CD8-positive, alpha-beta memory T cell (primary cell): ENCODE data around the gene LIF. TPM values are rescaled to one million over a fixed set of nuclear protein-coding genes. Genes with fewer than 3 reads are reported as not detected.

ENCODE experiments used
- CTCF ChIA-PET: fragments of 350-600 bp; sonication (Branson Sonifier 250); formaldehyde crosslinking; loops from one replicate; lab custom pipeline; 2021; ENCODE audit warnings: antibody characterized with exemption; lab: Charles Lee
- POLR2A ChIA-PET: fragments of 350-600 bp; sonication (Branson Sonifier 250); formaldehyde crosslinking; loops from one replicate; lab custom pipeline; 2021; ENCODE audit warnings: antibody characterized with exemption; lab: Charles Lee
- DNase-seq, 5 donors: peaks; one replicate each; pipeline versions ENCODE4 v3.0.0 to v3.0.0-alpha.2; 2020 to 2022; ENCODE audit warnings: mixed read lengths in 1 of 5
- H3K27ac ChIP-seq: one replicate; pipeline ENCODE4 v1.7.0; 2013; ENCODE audit warnings: low read depth, mild to moderate bottlenecking, low read length, moderate library complexity
- H3K27me3 ChIP-seq: 2 replicates; pipeline ENCODE4 v1.7.0; 2013; ENCODE audit warnings: low read length, mild to moderate bottlenecking; ENCODE audit not compliant: insufficient read depth, poor library complexity, severe bottlenecking
- H3K36me3 ChIP-seq: 2 replicates; pipeline ENCODE4 v1.7.0; 2013; ENCODE audit warnings: mild to moderate bottlenecking, low read length, moderate library complexity; ENCODE audit not compliant: insufficient read depth
- H3K4me1 ChIP-seq: 2 replicates; pipeline ENCODE4 v1.7.0; 2013; ENCODE audit warnings: mild to moderate bottlenecking, low read length, moderate library complexity; ENCODE audit not compliant: insufficient read depth
- H3K4me3 ChIP-seq: 2 replicates; pipeline ENCODE4 v1.7.0; 2013; ENCODE audit warnings: mild to moderate bottlenecking, low read length
- H3K9me3 ChIP-seq: 2 replicates; pipeline ENCODE4 v1.7.0; 2013; ENCODE audit warnings: mild to moderate bottlenecking, low read length
- H3K27ac Mint-ChIP-seq, 8 donors: one replicate each; pipeline ENCODE4 v1.8.0; 2020 to 2021; ENCODE audit warnings: mixed read lengths in 8 of 8, mild to moderate bottlenecking in 6 of 8, inconsistent platforms in 3 of 8, moderate library complexity in 3 of 8
- H3K27me3 Mint-ChIP-seq, 2 donors: one replicate each; pipeline ENCODE4 v1.8.0; 2020 to 2021; ENCODE audit warnings: mixed read lengths in 2 of 2, mild to moderate bottlenecking in 1 of 2, moderate library complexity in 1 of 2
- H3K36me3 Mint-ChIP-seq, 3 donors: one replicate each; pipeline ENCODE4 v1.8.0; 2020 to 2021; ENCODE audit warnings: mixed read lengths in 3 of 3, inconsistent platforms in 1 of 3, mild to moderate bottlenecking in 1 of 3
- H3K4me1 Mint-ChIP-seq, 3 donors: one replicate each; pipeline ENCODE4 v1.8.0; 2020 to 2021; ENCODE audit warnings: mixed read lengths in 3 of 3, inconsistent platforms in 1 of 3, mild to moderate bottlenecking in 1 of 3
- H3K4me3 Mint-ChIP-seq, 7 donors: one replicate each; pipeline ENCODE4 v1.8.0; 2020 to 2021; ENCODE audit warnings: mixed read lengths in 7 of 7, mild to moderate bottlenecking in 6 of 7, moderate library complexity in 4 of 7, inconsistent platforms in 2 of 7
- H3K9me3 Mint-ChIP-seq, 5 donors: one replicate each; pipeline ENCODE4 v1.8.0; 2020 to 2022; ENCODE audit warnings: mixed read lengths in 5 of 5, mild to moderate bottlenecking in 3 of 5, moderate library complexity in 2 of 5, inconsistent platforms in 1 of 5
- polyA plus RNA-seq: library from polyadenylated mRNA; unstranded; fragments of 300-500 nt; fragmentation: Illumina TruSeq; gene quantifications from one replicate; pipeline ENCODE4 v1.2.3, GENCODE V29; 2021
- total RNA-seq, 2 experiments: library from RNA; stranded (reverse); gene quantifications; one replicate each; pipeline ENCODE4 v1.2.3, GENCODE V29; 2021

LIF gene
- total and polyA plus RNA-seq, 3 experiments from 2014 or later: 87.5 to 88.6 TPM; not detected in 1

GRCh38 chr22:30276039-30276438 is 29.5 kb upstream of the LIF start:
- Mint-ChIP-seq H3K4me3 (peak overlapping the region in 5 of 7 donors; percentile 26 to 51 (median 41)), H3K4me1 (peaks cover 14 to 24% (median 16%) of the 10 kb centered on the region in 3 donors), H3K36me3 (no peaks in the 10 kb centered on the region), H3K27ac (peak overlapping the region in 3 of 8 donors; percentile 17 to 76 (median 30)), H3K27me3 (peaks cover 4 to 31% of the 10 kb centered on the region in 2 donors), H3K9me3 (no peaks in the 10 kb centered on the region)
- H3K36me3 ChIP-seq: no peaks in the 10 kb centered on the region
- POLR2A ChIA-PET: no interaction called here
- H3K4me1 ChIP-seq: peaks cover 20% of the 10 kb centered on the region
- DNase-seq: no peak
- no peaks in the 10 kb centered on the region for H3K27me3 ChIP-seq
- no peak overlapping the region for H3K27ac ChIP-seq
- H3K9me3 ChIP-seq: no peaks in the 10 kb centered on the region
- CTCF ChIA-PET: interaction anchor here (1.1 to 1.4 kb wide), 2 partner anchors 12 to 111 kb away, joined by 4 to 5 read pairs; partner anchors contain the start of gene RNF215
- H3K4me3 ChIP-seq: peak overlapping the region; percentile 4

DNA sequence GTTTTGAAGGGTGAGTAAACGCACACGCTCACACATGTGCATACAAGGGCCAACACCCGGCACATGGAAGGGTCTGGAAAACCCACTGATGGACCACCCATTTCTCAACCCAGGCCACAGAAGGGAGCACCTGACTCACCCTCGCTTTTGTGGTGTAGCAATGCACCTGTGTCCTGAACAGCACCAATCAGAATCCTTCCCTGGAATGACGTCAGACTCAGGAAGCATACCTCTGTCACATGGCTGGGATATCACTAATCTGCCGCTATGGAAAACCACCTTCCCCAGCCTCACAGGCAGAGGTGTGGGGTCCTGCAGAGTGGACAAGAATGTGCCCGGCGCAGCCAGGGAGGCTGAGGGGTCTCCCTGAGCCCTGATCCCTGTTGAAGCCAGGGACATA is 29.1 kb upstream of the LIF start:
- CTCF ChIA-PET: interaction anchor here (1.1 to 1.4 kb wide), 2 partner anchors 12 to 112 kb away, joined by 4 to 5 read pairs; partner anchors contain the start of gene RNF215
- Histone ChIP-seq H3K27ac (no peak overlapping the region), H3K9me3 (no peaks in the 10 kb centered on the region), H3K4me3 (peak overlapping the region; percentile 4), H3K36me3 (no peaks in the 10 kb centered on the region), H3K27me3 (no peaks in the 10 kb centered on the region), H3K4me1 (peaks cover 20% of the 10 kb centered on the region)
- H3K4me1 Mint-ChIP-seq: peaks cover 14 to 24% (median 16%) of the 10 kb centered on the region in 3 donors
- H3K4me3 Mint-ChIP-seq: peak overlapping the region in 4 of 7 donors; percentile 26 to 41 (median 34)
- H3K27ac Mint-ChIP-seq: peak overlapping the region in 3 of 8 donors; percentile 17 to 76 (median 30)
- H3K9me3 Mint-ChIP-seq: no peaks in the 10 kb centered on the region
- peaks cover 0 to 1% (median under 1%) of the 10 kb centered on the region in 3 donors for H3K36me3 Mint-ChIP-seq
- POLR2A ChIA-PET: no interaction called here
- peaks cover 4 to 31% of the 10 kb centered on the region in 2 donors for H3K27me3 Mint-ChIP-seq
- DNase-seq: no peak

- Histone ChIP-seq H3K27me3 (no peaks in the 10 kb centered on the region), H3K4me3 (no peak overlapping the region), H3K36me3 (no peaks in the 10 kb centered on the region), H3K9me3 (no peaks in the 10 kb centered on the region), H3K4me1 (peaks cover 20% of the 10 kb centered on the region), H3K27ac (no peak overlapping the region)
- Mint-ChIP-seq H3K36me3 (peaks cover 0 to 5% (median 2%) of the 10 kb centered on the region in 3 donors), H3K9me3 (no peaks in the 10 kb centered on the region), H3K27ac (peak overlapping the region in 1 of 8 donors; percentile 68), H3K4me1 (peaks cover 14 to 24% (median 16%) of the 10 kb centered on the region in 3 donors), H3K27me3 (peaks cover 4 to 27% of the 10 kb centered on the region in 2 donors), H3K4me3 (no peak overlapping the region)
- no peak for DNase-seq
- CTCF ChIA-PET: no interaction called here
- POLR2A ChIA-PET: no interaction called here
Measured at GRCh38 chr22:30274437-30274812, 27.9 kb upstream of the LIF start.

DNA sequence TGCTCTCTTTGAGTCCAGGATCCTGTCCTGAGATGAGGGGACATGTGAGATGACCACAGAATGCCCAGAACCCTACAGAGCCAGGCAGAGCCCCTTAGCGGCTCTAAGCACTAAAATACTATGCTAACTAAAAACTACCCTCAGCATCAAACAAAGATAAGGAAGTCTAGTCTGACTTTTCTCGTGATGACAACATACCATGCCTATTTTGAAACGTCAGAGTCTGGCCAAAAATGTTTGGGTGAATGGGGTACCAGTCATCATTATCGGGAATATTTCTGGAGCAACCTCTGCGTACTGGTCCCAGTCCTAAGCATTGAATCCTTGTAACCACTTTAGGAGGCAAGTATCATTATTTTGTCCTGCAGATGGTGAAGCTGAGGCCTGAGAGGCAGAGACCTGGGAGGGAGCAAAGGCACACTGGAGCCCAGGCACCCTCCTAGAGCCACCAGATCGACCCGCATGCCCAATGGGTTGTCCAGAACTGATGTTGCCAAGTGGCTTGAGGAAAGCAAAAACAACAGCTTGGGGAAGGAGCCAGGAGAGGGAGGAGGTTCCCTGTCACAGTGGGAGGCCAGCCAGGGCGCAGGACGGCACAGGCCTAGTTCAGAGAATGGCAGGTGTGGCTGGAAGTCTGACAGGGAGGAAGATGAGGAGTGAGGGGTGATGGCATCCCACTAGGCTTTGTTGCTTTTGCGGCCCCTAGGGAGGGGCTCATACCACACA is 27.3 kb upstream of the LIF start:
- Histone ChIP-seq H3K27me3 (no peaks in the 10 kb centered on the region), H3K36me3 (no peaks in the 10 kb centered on the region), H3K9me3 (no peaks in the 10 kb centered on the region), H3K4me1 (peaks cover 20% of the 10 kb centered on the region), H3K4me3 (no peak overlapping the region), H3K27ac (no peak overlapping the region)
- Mint-ChIP-seq H3K36me3 (peaks cover 0 to 6% (median 2%) of the 10 kb centered on the region in 3 donors), H3K9me3 (no peaks in the 10 kb centered on the region), H3K4me1 (peaks cover 14 to 24% (median 16%) of the 10 kb centered on the region in 3 donors), H3K27ac (peak overlapping the region in 4 of 8 donors; percentile 33 to 90 (median 74)), H3K27me3 (peaks cover 3 to 22% of the 10 kb centered on the region in 2 donors), H3K4me3 (no peak overlapping the region)
- POLR2A ChIA-PET: no interaction called here
- DNase-seq: no peak
- CTCF ChIA-PET: no interaction called here

DNA sequence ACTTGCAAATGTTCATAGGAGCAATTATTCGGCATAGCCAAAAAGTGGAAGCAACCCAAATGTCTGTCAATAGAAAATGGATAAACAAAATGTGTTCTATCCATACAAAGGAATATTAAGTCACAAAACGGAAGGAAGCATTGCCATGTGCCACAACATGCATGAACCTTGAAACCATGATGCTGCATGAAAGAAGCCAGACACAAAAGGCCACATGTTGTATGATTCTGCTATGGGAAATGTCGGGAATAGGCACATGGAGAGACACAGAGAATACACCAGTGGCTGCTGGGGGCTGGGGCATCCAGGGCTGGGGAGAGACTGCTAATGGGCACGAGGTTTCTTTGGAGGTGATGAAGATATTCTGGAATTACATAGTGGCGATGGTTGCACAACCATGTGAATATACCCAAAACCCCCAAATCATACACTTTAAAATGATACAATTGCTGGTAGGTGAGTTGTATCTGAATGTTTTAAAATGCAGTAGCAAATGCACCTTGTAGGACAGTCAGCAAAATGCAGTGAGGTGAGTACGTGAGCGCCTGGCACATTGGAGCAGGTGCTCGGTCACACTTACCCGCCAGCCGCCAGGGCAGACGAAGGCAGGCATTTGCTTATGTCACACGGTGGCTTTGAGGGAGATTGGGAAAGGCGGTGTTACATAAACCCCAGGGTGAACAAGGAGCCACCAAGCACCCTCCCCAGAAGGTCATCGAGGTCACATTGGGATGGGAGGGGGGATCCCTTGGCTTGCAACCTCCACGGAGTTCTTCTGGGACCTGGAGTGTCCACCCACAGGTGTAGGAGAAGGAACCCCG is 26.4 kb upstream of the LIF start:
- no peaks in the 10 kb centered on the region for H3K9me3 ChIP-seq
- no peak for DNase-seq
- no peaks in the 10 kb centered on the region for H3K36me3 ChIP-seq
- Mint-ChIP-seq H3K9me3 (no peaks in the 10 kb centered on the region), H3K27ac (peak overlapping the region in 5 of 8 donors; percentile 16 to 80 (median 29)), H3K4me3 (no peak overlapping the region), H3K4me1 (peaks cover 14 to 30% (median 19%) of the 10 kb centered on the region in 3 donors), H3K27me3 (peaks cover 2 to 16% of the 10 kb centered on the region in 2 donors), H3K36me3 (peaks cover 0 to 7% (median 2%) of the 10 kb centered on the region in 3 donors)
- no peaks in the 10 kb centered on the region for H3K27me3 ChIP-seq
- ChIA-PET POLR2A (no interaction called here), CTCF (interaction anchor here (0.7 kb wide), 1 partner anchor 15 kb away, joined by 3 read pairs; no protein-coding TSS in a partner anchor)
- peaks cover 24% of the 10 kb centered on the region for H3K4me1 ChIP-seq
- no peak overlapping the region for H3K4me3 ChIP-seq
- no peak overlapping the region for H3K27ac ChIP-seq

GRCh38 chr22:30270832-30271231 is 24.3 kb upstream of the LIF start:
- ChIA-PET POLR2A (no interaction called here), CTCF (interaction anchor here (1.3 kb wide), 1 partner anchor 17 kb away, joined by 3 read pairs; no protein-coding TSS in a partner anchor)
- H3K4me3 ChIP-seq: no peak overlapping the region
- no peaks in the 10 kb centered on the region for H3K27me3 ChIP-seq
- DNase-seq: no peak
- Mint-ChIP-seq H3K27me3 (peaks cover 2 to 3% of the 10 kb centered on the region in 2 donors), H3K27ac (peak overlapping the region in 4 of 8 donors; percentile 44 to 75 (median 64)), H3K9me3 (no peaks in the 10 kb centered on the region), H3K4me1 (peaks cover 23 to 43% (median 27%) of the 10 kb centered on the region in 3 donors), H3K36me3 (peaks cover 0 to 11% (median 2%) of the 10 kb centered on the region in 3 donors), H3K4me3 (no peak overlapping the region)
- H3K9me3 ChIP-seq: no peaks in the 10 kb centered on the region
- H3K4me1 ChIP-seq: peaks cover 24% of the 10 kb centered on the region
- no peak overlapping the region for H3K27ac ChIP-seq
- no peaks in the 10 kb centered on the region for H3K36me3 ChIP-seq

DNA sequence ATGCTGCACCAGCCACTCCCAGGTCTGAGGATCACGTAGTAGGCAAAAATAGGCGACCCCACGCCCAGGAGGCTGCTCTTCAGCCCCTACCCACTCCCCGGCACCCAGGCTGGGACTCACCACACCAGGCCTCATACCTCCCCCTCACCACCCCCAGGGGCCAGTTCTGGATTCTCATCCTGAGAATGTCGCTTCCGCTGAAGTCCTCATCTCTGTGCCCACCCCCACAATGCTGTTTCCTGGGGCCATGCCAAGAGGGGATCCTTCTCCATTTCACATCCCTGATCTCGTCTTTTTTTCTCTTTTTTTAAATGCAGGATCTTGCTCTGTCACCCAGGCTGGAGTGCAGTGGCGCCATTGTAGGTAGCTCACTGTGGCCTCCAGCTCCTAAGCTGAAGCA is 21.8 kb upstream of the LIF start:
- CTCF ChIA-PET: interaction anchor here (1.0 to 1.9 kb wide), 6 partner anchors 17 to 160 kb away, joined by 3 to 5 read pairs (median 4); partner anchors contain the start of genes CCDC157 and SF3A1
- no peaks in the 10 kb centered on the region for H3K27me3 ChIP-seq
- peak overlapping the region; percentile 32 to 95 (median 46) for H3K4me3 Mint-ChIP-seq
- POLR2A ChIA-PET: interaction anchor here (1.1 kb wide), 1 partner anchor 18 kb away, joined by 3 read pairs; no protein-coding TSS in a partner anchor
- H3K4me1 Mint-ChIP-seq: peaks cover 29 to 39% (median 31%) of the 10 kb centered on the region in 3 donors
- no peak for DNase-seq
- no peak overlapping the region for H3K27ac ChIP-seq
- H3K9me3 Mint-ChIP-seq: no peaks in the 10 kb centered on the region
- H3K27me3 Mint-ChIP-seq: no peaks in the 10 kb centered on the region
- no peaks in the 10 kb centered on the region for H3K36me3 ChIP-seq
- peaks cover 0 to 11% (median 2%) of the 10 kb centered on the region in 3 donors for H3K36me3 Mint-ChIP-seq
- peak overlapping the region; percentile 92 to 100 (median 99) for H3K27ac Mint-ChIP-seq
- peaks cover 30% of the 10 kb centered on the region for H3K4me1 ChIP-seq
- no peak overlapping the region for H3K4me3 ChIP-seq
- H3K9me3 ChIP-seq: no peaks in the 10 kb centered on the region
